ENCODE data around the gene AK4.

GRCh38 chr1:65141394-65141793, 6.6 kb upstream of the AK4 start:
- TF ChIP-seq CTCF (IDR thresholded peaks at IDR 0.05) (no peak), EP300 (IDR thresholded peaks at IDR 0.05) (no peak), POLR2A (IDR thresholded peaks at IDR 0.05) (no peak)

Data from ovary (tissue), 3 donors.